ENCODE data around the gene SLC17A4. TPM values are rescaled to one million over a fixed set of nuclear protein-coding genes. Genes with fewer than 3 reads are reported as not detected.

The SLC17A4 gene
- not detected for polyA plus RNA-seq

- H3K36me3 Mint-ChIP-seq, result no peaks in the 10 kb centered on the region
- H3K9me3 Mint-ChIP-seq, result peaks cover 0 to 3% (median 0%) of the 10 kb centered on the region in 6 donors
- H3K4me1 Mint-ChIP-seq, result no peaks in the 10 kb centered on the region
- H3K27ac Mint-ChIP-seq, result no peak within 1 kb of the TSS
- H3K27me3 Mint-ChIP-seq (ENCODE audit: low read depth in 3 of 3), result peaks cover 2 to 5% (median 5%) of the 10 kb centered on the region in 3 donors
- no peak within 1 kb of the TSS for H3K4me3 Mint-ChIP-seq
- no peak for DNase-seq
Observed at GRCh38 chr6:25754535-25754934, at the start of gene SLC17A4. Gene SLC17A4, plus strand, starts transcription at chr6:25754742. Its CDS starts 7,221 bp downstream, at chr6:25761963.

GRCh38 chr6:25706314-25707014, 48.1 kb upstream of the SLC17A4 start:
- Mint-ChIP-seq H3K36me3 (no peaks in the 10 kb centered on the region), H3K4me1 (no peaks in the 10 kb centered on the region), H3K9me3 (peaks cover 0 to 2% (median 0%) of the 10 kb centered on the region in 6 donors), H3K4me3 (no peak overlapping the region), H3K27me3 (ENCODE audit: low read depth in 3 of 3) (peaks cover 2 to 9% (median 2%) of the 10 kb centered on the region in 3 donors), H3K27ac (no peak overlapping the region)
- no peak for DNase-seq

- DNase-seq, result no peak
- H3K4me1 Mint-ChIP-seq, result no peaks in the 10 kb centered on the region
- H3K27me3 Mint-ChIP-seq (ENCODE audit: low read depth in 3 of 3), result peaks cover 2 to 9% (median 2%) of the 10 kb centered on the region in 3 donors
- peaks cover 0 to 2% (median 0%) of the 10 kb centered on the region in 6 donors for H3K9me3 Mint-ChIP-seq
- no peak overlapping the region for H3K27ac Mint-ChIP-seq
- H3K36me3 Mint-ChIP-seq, result no peaks in the 10 kb centered on the region
- no peak overlapping the region for H3K4me3 Mint-ChIP-seq
Observed at GRCh38 chr6:25709761-25710160, 44.8 kb upstream of the SLC17A4 start.

GRCh38 chr6:25710287-25710686, 44.3 kb upstream of the SLC17A4 start:
- Mint-ChIP-seq H3K27me3 (ENCODE audit: low read depth in 3 of 3) (peaks cover 2 to 9% (median 2%) of the 10 kb centered on the region in 3 donors), H3K4me3 (no peak overlapping the region), H3K27ac (no peak overlapping the region), H3K9me3 (peaks cover 0 to 2% (median 0%) of the 10 kb centered on the region in 6 donors), H3K4me1 (no peaks in the 10 kb centered on the region), H3K36me3 (no peaks in the 10 kb centered on the region)
- DNase-seq, result no peak

GRCh38 chr6:25713824-25714223, 40.7 kb upstream of the SLC17A4 start:
- Mint-ChIP-seq H3K27me3 (ENCODE audit: low read depth in 3 of 3) (peaks cover 0 to 2% (median 0%) of the 10 kb centered on the region in 3 donors), H3K36me3 (no peaks in the 10 kb centered on the region), H3K4me1 (no peaks in the 10 kb centered on the region), H3K9me3 (no peaks in the 10 kb centered on the region), H3K27ac (no peak overlapping the region), H3K4me3 (no peak overlapping the region)
- no peak for DNase-seq

- H3K9me3 Mint-ChIP-seq, result no peaks in the 10 kb centered on the region
Observed at GRCh38 chr6:25714765-25715164, 39.8 kb upstream of the SLC17A4 start.

GRCh38 chr6:25715794-25716193, 38.7 kb upstream of the SLC17A4 start:
- H3K36me3 Mint-ChIP-seq, result no peaks in the 10 kb centered on the region
- no peaks in the 10 kb centered on the region for H3K4me1 Mint-ChIP-seq
- DNase-seq, result no peak
- peaks cover 0 to 2% (median 0%) of the 10 kb centered on the region in 3 donors for H3K27me3 Mint-ChIP-seq (ENCODE audit: low read depth in 3 of 3)
- no peaks in the 10 kb centered on the region for H3K9me3 Mint-ChIP-seq
- H3K4me3 Mint-ChIP-seq, result no peak overlapping the region
- no peak overlapping the region for H3K27ac Mint-ChIP-seq

More at GRCh38 chr6:25714765-25715164, 39.8 kb upstream of the SLC17A4 start:
- H3K4me1 Mint-ChIP-seq, result no peaks in the 10 kb centered on the region
- no peaks in the 10 kb centered on the region for H3K36me3 Mint-ChIP-seq
- DNase-seq, result no peak
- H3K27ac Mint-ChIP-seq, result no peak overlapping the region
- no peak overlapping the region for H3K4me3 Mint-ChIP-seq
- peaks cover 0 to 2% (median 0%) of the 10 kb centered on the region in 3 donors for H3K27me3 Mint-ChIP-seq (ENCODE audit: low read depth in 3 of 3)

GRCh38 chr6:25717866-25718740, 36.4 kb upstream of the SLC17A4 start:
- Mint-ChIP-seq H3K27ac (no peak overlapping the region), H3K4me3 (no peak overlapping the region), H3K36me3 (no peaks in the 10 kb centered on the region), H3K9me3 (no peaks in the 10 kb centered on the region), H3K4me1 (no peaks in the 10 kb centered on the region), H3K27me3 (ENCODE audit: low read depth in 3 of 3) (peaks cover 0 to 6% (median 0%) of the 10 kb centered on the region in 3 donors)
- no peak for DNase-seq

- DNase-seq, result no peak
- Mint-ChIP-seq H3K27me3 (ENCODE audit: low read depth in 3 of 3) (peaks cover 6 to 15% (median 6%) of the 10 kb centered on the region in 3 donors), H3K36me3 (no peaks in the 10 kb centered on the region), H3K4me3 (no peak overlapping the region), H3K27ac (no peak overlapping the region), H3K4me1 (no peaks in the 10 kb centered on the region), H3K9me3 (no peaks in the 10 kb centered on the region)
Observed at GRCh38 chr6:25726122-25726911, 28.2 kb upstream of the SLC17A4 start.

- Mint-ChIP-seq H3K36me3 (no peaks in the 10 kb centered on the region), H3K9me3 (peaks cover 0 to 1% (median 0%) of the 10 kb centered on the region in 6 donors), H3K27ac (no peak overlapping the region), H3K27me3 (ENCODE audit: low read depth in 3 of 3) (peaks cover 6 to 15% (median 6%) of the 10 kb centered on the region in 3 donors), H3K4me3 (no peak overlapping the region), H3K4me1 (no peaks in the 10 kb centered on the region)
- DNase-seq, result no peak
Observed at GRCh38 chr6:25727028-25727427, 27.5 kb upstream of the SLC17A4 start.

GRCh38 chr6:25730907-25731306, 23.6 kb upstream of the SLC17A4 start:
- Mint-ChIP-seq H3K27me3 (ENCODE audit: low read depth in 3 of 3) (peaks cover 5 to 19% (median 9%) of the 10 kb centered on the region in 3 donors), H3K4me3 (no peak overlapping the region), H3K27ac (no peak overlapping the region), H3K36me3 (no peaks in the 10 kb centered on the region), H3K9me3 (peaks cover 0 to 3% (median 0%) of the 10 kb centered on the region in 6 donors), H3K4me1 (no peaks in the 10 kb centered on the region)
- DNase-seq, result no peak

- H3K4me1 Mint-ChIP-seq, result no peaks in the 10 kb centered on the region
- H3K9me3 Mint-ChIP-seq, result peaks cover 0 to 9% (median 0%) of the 10 kb centered on the region in 6 donors
- H3K4me3 Mint-ChIP-seq, result no peak overlapping the region
- DNase-seq, result no peak
- H3K27ac Mint-ChIP-seq, result no peak overlapping the region
- H3K36me3 Mint-ChIP-seq, result no peaks in the 10 kb centered on the region
- H3K27me3 Mint-ChIP-seq (ENCODE audit: low read depth in 3 of 3), result peaks cover 5 to 26% (median 10%) of the 10 kb centered on the region in 3 donors
Observed at GRCh38 chr6:25731721-25732120, 22.8 kb upstream of the SLC17A4 start.

- DNase-seq, result no peak
- no peaks in the 10 kb centered on the region for H3K36me3 Mint-ChIP-seq
- H3K9me3 Mint-ChIP-seq, result peaks cover 0 to 12% (median 5%) of the 10 kb centered on the region in 6 donors
- peaks cover 5 to 29% (median 12%) of the 10 kb centered on the region in 3 donors for H3K27me3 Mint-ChIP-seq (ENCODE audit: low read depth in 3 of 3)
- no peak overlapping the region for H3K27ac Mint-ChIP-seq
- no peaks in the 10 kb centered on the region for H3K4me1 Mint-ChIP-seq
- no peak overlapping the region for H3K4me3 Mint-ChIP-seq
Observed at GRCh38 chr6:25732468-25733198, 21.9 kb upstream of the SLC17A4 start.
